Endothelial cell of umbilical vein (primary cell): ENCODE results near the gene TCAP. TPM values are rescaled to one million over a fixed set of nuclear protein-coding genes. Genes with fewer than 3 reads are reported as not detected.

Experiments
- BruUV-seq: library from RNA; stranded (reverse); fragments of 400-500 nt; replicated peaks from 2 replicates; lab custom pipeline; 2021; lab: Mats Ljungman, UMichigan
- CTCF ChIA-PET: fragments of 300-600, 350-600 bp; sonication (Branson Sonifier 250); formaldehyde crosslinking; loops from one replicate; lab custom pipeline; 2021; ENCODE audit warnings: antibody characterized with exemption, inconsistent platforms; lab: Charles Lee
- POLR2A ChIA-PET: fragments of 300-600, 350-600 bp; sonication (Branson Sonifier 250); formaldehyde crosslinking; loops from one replicate; lab custom pipeline; 2021; ENCODE audit warnings: antibody characterized with exemption, inconsistent platforms; lab: Charles Lee
- DNase-seq: peaks from one replicate; pipeline ENCODE4 v3.0.0-alpha.2; 2011; ENCODE audit warnings: low read depth, low spot score
- FAIRE-seq: peaks from 2 replicates; lab custom pipeline; 2011; peaks lifted over from hg19 to GRCh38; lab: Jason Lieb, UNC
- H2AFZ ChIP-seq: 2 replicates; pipeline ENCODE4 v1.6.0; 2012; ENCODE audit warnings: low read depth, low read length, control low read depth, inconsistent platforms
- H3K27ac ChIP-seq: 2 replicates; pipeline ENCODE4 v1.5.1; 2011; ENCODE audit warnings: low read depth, mild to moderate bottlenecking, control low read depth, low read length, moderate library complexity; ENCODE audit not compliant: insufficient read depth
- H3K27me3 ChIP-seq, 2 experiments: 2 replicates each; pipeline versions ENCODE4 v1.6.0 to v1.6.1; 2011; ENCODE audit warnings: low read length in 2 of 2, mixed read lengths in 1 of 2; ENCODE audit not compliant: control insufficient read depth in 2 of 2, insufficient read depth in 2 of 2
- H3K36me3 ChIP-seq, 2 experiments: 2 replicates in 1 of 2; 3 replicates in 1 of 2; pipeline ENCODE4 v1.5.1; 2011; ENCODE audit warnings: low read length in 2 of 2, mild to moderate bottlenecking in 1 of 2, moderate library complexity in 1 of 2; ENCODE audit not compliant: control insufficient read depth in 2 of 2, insufficient read depth in 2 of 2; ENCODE audit errors: extremely low read depth in 1 of 2
- H3K4me1 ChIP-seq: 3 replicates; pipeline ENCODE4 v1.5.1; 2011; ENCODE audit warnings: mild to moderate bottlenecking, low read length; ENCODE audit not compliant: control insufficient read depth, insufficient read depth; ENCODE audit errors: extremely low read depth
- H3K4me2 ChIP-seq: 2 replicates; pipeline ENCODE4 v1.6.1; 2011; ENCODE audit warnings: low read length, control low read depth, mixed read lengths; ENCODE audit not compliant: insufficient read depth
- H3K4me3 ChIP-seq, 3 experiments: fragments of 200-600 bp in 1 of 3; sonication (generic), shearing (Covaris generic) in 1 of 3; replicated peaks in 1 of 3; 2 replicates each; pipeline ENCODE4 v1.5.1; 2011 to 2016; ENCODE audit warnings: control low read depth in 3 of 3, low read length in 3 of 3, mild to moderate bottlenecking in 2 of 3, inconsistent platforms in 1 of 3, low read depth in 1 of 3, moderate library complexity in 1 of 3; ENCODE audit not compliant: insufficient read depth in 1 of 3
- H3K79me2 ChIP-seq: 2 replicates; pipeline ENCODE4 v1.6.0; 2012; ENCODE audit warnings: low read length, inconsistent platforms; ENCODE audit not compliant: control insufficient read depth, insufficient read depth
- H3K9ac ChIP-seq: replicated peaks from 2 replicates; pipeline ENCODE3; 2011; ENCODE audit warnings: low read length, control low read depth; ENCODE audit not compliant: insufficient read depth; ENCODE audit errors: extremely low read depth
- H3K9me1 ChIP-seq: replicated peaks from 3 replicates; pipeline ENCODE4 v1.6.0; 2011; ENCODE audit warnings: mild to moderate bottlenecking, low read length; ENCODE audit not compliant: control insufficient read depth, insufficient read depth; ENCODE audit errors: extremely low read depth
- H3K9me3 ChIP-seq: replicated peaks from 2 replicates; pipeline ENCODE4 v1.5.1; 2012; ENCODE audit warnings: low read length, inconsistent platforms; ENCODE audit not compliant: control insufficient read depth, insufficient read depth
- H4K20me1 ChIP-seq: replicated peaks from 2 replicates; pipeline ENCODE3; 2011; ENCODE audit warnings: mild to moderate bottlenecking, low read length; ENCODE audit not compliant: control insufficient read depth, insufficient read depth; ENCODE audit errors: extremely low read depth
- EZH2 ChIP-seq: IDR thresholded peaks from 2 replicates; pipeline ENCODE4 v1.6.1; 2012; ENCODE audit warnings: borderline replicate concordance, low read depth, mild to moderate bottlenecking, moderate library complexity, low read length, inconsistent platforms; ENCODE audit not compliant: severe bottlenecking
- FOS ChIP-seq: IDR thresholded peaks from 2 replicates; pipeline ENCODE4 v1.6.1; 2011; ENCODE audit warnings: mild to moderate bottlenecking, low read length, moderate library complexity, borderline replicate concordance; ENCODE audit not compliant: insufficient read depth
- GATA2 ChIP-seq: IDR thresholded peaks from 2 replicates; pipeline ENCODE4 v1.7.0; 2011; ENCODE audit warnings: low read depth, mild to moderate bottlenecking, moderate library complexity, mixed read lengths, low read length; ENCODE audit not compliant: insufficient read length, insufficient read depth
- JUN ChIP-seq: IDR thresholded peaks from 2 replicates; pipeline ENCODE4 v1.6.1; 2011; ENCODE audit warnings: borderline replicate concordance, low read depth; ENCODE audit not compliant: insufficient read length, insufficient read depth
- MAX ChIP-seq: IDR thresholded peaks from 2 replicates; pipeline ENCODE4 v1.6.1; 2011; ENCODE audit not compliant: insufficient read depth, insufficient read length
- MYC ChIP-seq: IDR thresholded peaks from one replicate; pipeline ENCODE4 v1.6.1; 2011; ENCODE audit warnings: mild to moderate bottlenecking, low read depth, low read length
- POLR2A ChIP-seq: IDR thresholded peaks from 2 replicates; pipeline ENCODE4 v1.6.1; 2012; ENCODE audit warnings: low read depth, mild to moderate bottlenecking, control low read depth, low read length
- POLR2AphosphoS5 ChIP-seq: IDR thresholded peaks from 2 replicates; pipeline ENCODE4 v1.6.1; 2012; ENCODE audit warnings: low read depth, mild to moderate bottlenecking, control low read depth, low read length, moderate library complexity; ENCODE audit not compliant: insufficient read depth
- dilution Hi-C: fragments of 300-500 bp; cut with MboI; formaldehyde crosslinking; loops from one replicate; pipeline ENCODE4 v1.15.0; 2019; ENCODE audit warnings: low sequenced_read_pairs; ENCODE audit not compliant: extremely low pct_ligation_motif_present
- intact Hi-C: fragments of 100-400 bp; cut with micrococcal nuclease; formaldehyde crosslinking; loops from one replicate; pipeline ENCODE4 v1.10.0; 2022
- polyA plus RNA-seq, 4 experiments: library from polyadenylated mRNA; depleted of rRNA in 3 of 4; stranded (reverse) in 3 of 4; unstranded in 1 of 4; fragments of >200 nt; gene quantifications; 2 replicates each; pipeline versions ENCODE4 v1.2.1 to v1.2.3, GENCODE V29; 2011 to 2012; ENCODE audit warnings: missing spikeins in 1 of 4
- total RNA-seq: library from RNA; stranded (reverse); gene quantifications from 2 replicates; pipeline ENCODE4 v1.2.3, GENCODE V29; 2021
- TF ChIP-seq, protein P1 (sequence below), 2 donors: IDR thresholded peaks; 1 replicate in 1 of 2; 2 replicates in 1 of 2; pipeline ENCODE4 v1.5.1; 2011; ENCODE audit warnings: low read length in 2 of 2, mild to moderate bottlenecking in 2 of 2, moderate library complexity in 2 of 2, control low read depth in 1 of 2, inconsistent platforms in 1 of 2, low read depth in 1 of 2; ENCODE audit not compliant: insufficient read depth in 1 of 2; ENCODE audit errors: extremely low read depth in 1 of 2

Gene TCAP
- total and polyA plus RNA-seq, 2 donors (not counting 3 experiments of a cell fraction or from before 2014, with no cell fraction given): 0.51 to 0.93 TPM

DNA sequence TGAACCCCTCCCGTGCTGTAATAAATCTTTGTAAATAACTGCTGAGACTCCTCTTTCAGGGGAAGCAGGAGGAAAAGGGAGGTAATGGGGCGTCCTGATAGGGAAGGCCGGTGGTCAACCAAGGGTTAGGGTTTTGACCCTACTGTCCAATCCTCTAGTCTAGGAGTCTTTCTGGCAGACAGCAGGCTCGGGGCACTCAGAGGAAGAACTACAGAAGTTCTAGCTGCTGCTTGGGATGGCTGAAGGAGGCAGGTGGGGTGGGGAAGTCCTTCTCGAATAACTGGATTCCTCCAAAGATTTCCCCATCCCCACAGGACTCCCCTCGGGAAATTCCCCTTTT, 28.6 kb upstream of the TCAP start:
- dilution Hi-C loops: loop anchor here (10.0 kb wide), 1 partner anchor 108 kb away; no protein-coding TSS in a partner anchor
- H3K27me3 ChIP-seq: peaks cover 3 to 8% of the 10 kb centered on the region in 2 experiments
- ChIA-PET POLR2A (no interaction called here), CTCF (interaction anchor here (1.0 to 2.0 kb wide), 2 partner anchors 15 to 32 kb away, joined by 3 to 19 read pairs; partner anchors contain the start of gene PNMT)
- no peaks in the 10 kb centered on the region for H3K9me1 ChIP-seq
- peak overlapping the region; percentile 81 for H3K4me2 ChIP-seq
- H3K27ac ChIP-seq: no peak overlapping the region
- peak overlapping the region; percentile 83 for H3K9ac ChIP-seq
- H3K79me2 ChIP-seq: peaks cover 16% of the 10 kb centered on the region
- TSS peak; percentile 77 for BruUV-seq
- peak overlapping the region; percentile 95 for H2AFZ ChIP-seq
- intact Hi-C loops: loop anchor here (5.0 kb wide), 1 partner anchor 116 kb away; no protein-coding TSS in a partner anchor
- TF ChIP-seq POLR2AphosphoS5 (no peak), FOS (no peak), JUN (no peak), MYC (no peak), POLR2A (no peak), MAX (no peak), GATA2 (no peak), EZH2 (no peak)
- TF ChIP-seq, protein P1, sequence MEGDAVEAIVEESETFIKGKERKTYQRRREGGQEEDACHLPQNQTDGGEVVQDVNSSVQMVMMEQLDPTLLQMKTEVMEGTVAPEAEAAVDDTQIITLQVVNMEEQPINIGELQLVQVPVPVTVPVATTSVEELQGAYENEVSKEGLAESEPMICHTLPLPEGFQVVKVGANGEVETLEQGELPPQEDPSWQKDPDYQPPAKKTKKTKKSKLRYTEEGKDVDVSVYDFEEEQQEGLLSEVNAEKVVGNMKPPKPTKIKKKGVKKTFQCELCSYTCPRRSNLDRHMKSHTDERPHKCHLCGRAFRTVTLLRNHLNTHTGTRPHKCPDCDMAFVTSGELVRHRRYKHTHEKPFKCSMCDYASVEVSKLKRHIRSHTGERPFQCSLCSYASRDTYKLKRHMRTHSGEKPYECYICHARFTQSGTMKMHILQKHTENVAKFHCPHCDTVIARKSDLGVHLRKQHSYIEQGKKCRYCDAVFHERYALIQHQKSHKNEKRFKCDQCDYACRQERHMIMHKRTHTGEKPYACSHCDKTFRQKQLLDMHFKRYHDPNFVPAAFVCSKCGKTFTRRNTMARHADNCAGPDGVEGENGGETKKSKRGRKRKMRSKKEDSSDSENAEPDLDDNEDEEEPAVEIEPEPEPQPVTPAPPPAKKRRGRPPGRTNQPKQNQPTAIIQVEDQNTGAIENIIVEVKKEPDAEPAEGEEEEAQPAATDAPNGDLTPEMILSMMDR (IDR thresholded peaks at IDR 0.05; ENCODE audit: extremely low read depth in 1 of 2, insufficient read depth in 1 of 2, low read depth in 1 of 2, low read length in 2 of 2): no peak
- H3K4me3 ChIP-seq: peak overlapping the region in 2 of 3 experiments; percentile 91 to 96
- no peaks in the 10 kb centered on the region for H4K20me1 ChIP-seq
- FAIRE-seq (no peak), DNase-seq (no peak)
- no peaks in the 10 kb centered on the region for H3K9me3 ChIP-seq
- no peaks in the 10 kb centered on the region for H3K36me3 ChIP-seq
- peaks cover 14% of the 10 kb centered on the region for H3K4me1 ChIP-seq
